Spleen (tissue), 11 donors: ENCODE results near the gene AGFG1. TPM values are rescaled to one million over a fixed set of nuclear protein-coding genes. Genes with fewer than 3 reads are reported as not detected.

Experiments used
- DNase-seq: peaks from one replicate; pipeline ENCODE4 v3.0.0-alpha.2; 2020
- H3K27ac ChIP-seq, 8 donors: fragments of 200-600 bp; sonication (generic) in 7 of 8; 1 replicate in 4 of 8; 2 replicates in 4 of 8; pipeline versions ENCODE4 v1.5.0 to v1.8.0; 2016 to 2021; ENCODE audit warnings: inconsistent platforms in 4 of 8, mild to moderate bottlenecking in 4 of 8, moderate library complexity in 1 of 8
- H3K27me3 ChIP-seq, 7 donors: fragments of 200-600 bp; sonication (generic) in 6 of 7; replicated peaks in 1 of 7; 1 replicate in 4 of 7; 2 replicates in 3 of 7; pipeline versions ENCODE4 v1.5.0 to v1.8.0; 2016 to 2021; ENCODE audit warnings: inconsistent platforms in 3 of 7, mild to moderate bottlenecking in 1 of 7
- H3K36me3 ChIP-seq, 6 donors: fragments of 200-600 bp; sonication (generic) in 5 of 6; 1 replicate in 4 of 6; 2 replicates in 2 of 6; pipeline versions ENCODE4 v1.5.0 to v1.8.0; 2016 to 2021; ENCODE audit warnings: inconsistent platforms in 2 of 6
- H3K4me1 ChIP-seq, 6 donors: fragments of 200-600 bp; sonication (generic) in 5 of 6; 1 replicate in 3 of 6; 2 replicates in 3 of 6; pipeline versions ENCODE4 v1.5.0 to v1.8.0; 2016 to 2021; ENCODE audit warnings: inconsistent platforms in 3 of 6
- H3K4me3 ChIP-seq, 8 donors: fragments of 200-600 bp; sonication (generic) in 7 of 8; 1 replicate in 4 of 8; 2 replicates in 4 of 8; pipeline versions ENCODE4 v1.5.0 to v1.8.0; 2016 to 2021; ENCODE audit warnings: inconsistent platforms in 4 of 8, mild to moderate bottlenecking in 4 of 8, moderate library complexity in 2 of 8
- H3K9me3 ChIP-seq, 8 donors: fragments of 200-600 bp; sonication (generic) in 7 of 8; 1 replicate in 4 of 8; 2 replicates in 4 of 8; pipeline versions ENCODE4 v1.5.0 to v1.8.0; 2016 to 2021; ENCODE audit warnings: inconsistent platforms in 4 of 8
- CTCF ChIP-seq, 11 experiments: fragments of 200-600 bp in 7 of 11; fragments of 450-650 bp in 4 of 11; sonication (generic) in 4 of 11; IDR thresholded peaks in 8 of 11; conservative IDR thresholded peaks in 3 of 11; 1 replicate in 7 of 11; 2 replicates in 4 of 11; pipeline versions ENCODE4 v1.4.0 to v1.8.0; 2016 to 2021; ENCODE audit warnings: antibody characterized with exemption in 11 of 11, inconsistent platforms in 4 of 11, mild to moderate bottlenecking in 1 of 11
- POLR2A ChIP-seq, 3 donors: fragments of 450-650 bp; IDR thresholded peaks; one replicate each; pipeline ENCODE4 v1.5.1; 2017; ENCODE audit warnings: antibody characterized with exemption in 3 of 3, mild to moderate bottlenecking in 1 of 3
- POLR2AphosphoS5 ChIP-seq, 3 donors: sonication (generic); formaldehyde crosslinking; IDR thresholded peaks; one replicate each; pipeline ENCODE4 v1.5.1; 2017; ENCODE audit warnings: antibody characterized with exemption in 3 of 3
- WGBS, 5 donors: extraction: QIAGEN DNeasy Blood & Tissue Kit in 3 of 5; methylation state at CpG; one replicate each; pipeline versions ENCODE4 v1.1.5 to v1.1.7; 2013 to 2018; 5-methylcytosine and 5-hydroxymethylcytosine counted together
- intact Hi-C: fragments of 100-400 bp; cut with DNase I; formaldehyde crosslinking; loops from one replicate; pipeline ENCODE4 v1.15.0; 2023; ENCODE audit warnings: low total_unique reads
- polyA plus RNA-seq, 3 donors: library from polyadenylated mRNA; stranded (reverse); fragments of 200-250 nt; gene quantifications; one replicate each; pipeline ENCODE4 v1.2.1, GENCODE V29; 2013
- total RNA-seq, 7 donors: library from RNA; depleted of rRNA in 3 of 7; stranded (reverse); fragments of >200 nt in 3 of 7; fragmentation: NEBNext Ultra II Directional in 4 of 7; extraction: Animal tissue kit (Norgen Biotek cat#: 25700) in 4 of 7; gene quantifications; one replicate each; pipeline versions ENCODE4 v1.1.0 to v1.2.1, GENCODE V29; 2016 to 2021
- donor health status: healthy with polysubstance abuse.
- donor health status: DM: no; HTN: no; CAD: no; lungs with moderate emphysema.
- donor health status: DM: no; HTN: no; CAD: no.
- donor health status: Bipolar disorder and iron deficiency.
- donor health status: healthy.
- donor health status: DM: no; HTN: no; CAD: no.
- donor health status: DM: yes; HTN: yes; CAD: no.

Gene AGFG1
- total and polyA plus RNA-seq, 10 donors, result 23.6 to 111 (median 79.1) TPM

GRCh38 chr2:227462972-227463931, 8.7 kb upstream of the AGFG1 start:
- peaks cover 0 to 4% (median 0%) of the 10 kb centered on the region in 6 donors for H3K36me3 ChIP-seq
- 74 to 84% (median 78%) methylated on average over 13 of the region's 13 CpGs for WGBS, 5 donors
- H3K4me1 ChIP-seq, result peaks cover 17 to 64% (median 40%) of the 10 kb centered on the region in 6 donors
- no peak for DNase-seq
- no peak overlapping the region for H3K4me3 ChIP-seq
- intact Hi-C loops, result no loop called here
- peak overlapping the region in 3 of 8 donors; percentile 19 to 36 (median 32) for H3K27ac ChIP-seq
- TF ChIP-seq CTCF (IDR thresholded peaks at IDR 0.05 in 8 of 11, conservative IDR thresholded peaks at IDR 0.05 in 3 of 11) (no peak), POLR2A (IDR thresholded peaks at IDR 0.05) (no peak), POLR2AphosphoS5 (IDR thresholded peaks at IDR 0.05) (no peak)
- no peaks in the 10 kb centered on the region for H3K9me3 ChIP-seq
- no peaks in the 10 kb centered on the region for H3K27me3 ChIP-seq

- WGBS, 5 donors, result 25 to 68% (median 57%) methylated on average over 3 of the region's 3 CpGs
- TF ChIP-seq CTCF (IDR thresholded peaks at IDR 0.05 in 8 of 11, conservative IDR thresholded peaks at IDR 0.05 in 3 of 11) (no peak), POLR2AphosphoS5 (IDR thresholded peaks at IDR 0.05) (no peak)
- DNase-seq, result no peak
- Histone ChIP-seq H3K4me1 (peaks cover 17 to 59% (median 37%) of the 10 kb centered on the region in 6 donors), H3K4me3 (no peak overlapping the region), H3K27ac (peak overlapping the region in 1 of 8 donors; percentile 19), H3K36me3 (peaks cover 0 to 4% (median 0%) of the 10 kb centered on the region in 6 donors), H3K27me3 (no peaks in the 10 kb centered on the region), H3K9me3 (no peaks in the 10 kb centered on the region)
- intact Hi-C loops, result no loop called here
Observed at GRCh38 chr2:227464361-227464760, 7.6 kb upstream of the AGFG1 start.

GRCh38 chr2:227464851-227465250, 7.1 kb upstream of the AGFG1 start:
- WGBS, 5 donors, result 81 to 93% (median 89%) methylated on average over 7 of the region's 7 CpGs
- no peaks in the 10 kb centered on the region for H3K9me3 ChIP-seq
- DNase-seq, result no peak
- H3K4me3 ChIP-seq, result no peak overlapping the region
- H3K36me3 ChIP-seq, result peaks cover 0 to 4% (median 0%) of the 10 kb centered on the region in 6 donors
- peaks cover 16 to 54% (median 34%) of the 10 kb centered on the region in 6 donors for H3K4me1 ChIP-seq
- H3K27ac ChIP-seq, result peak overlapping the region in 1 of 8 donors; percentile 19
- no peaks in the 10 kb centered on the region for H3K27me3 ChIP-seq
- intact Hi-C loops, result no loop called here
- no peak for TF ChIP-seq POLR2A (IDR thresholded peaks at IDR 0.05)
- TF ChIP-seq CTCF (IDR thresholded peaks at IDR 0.05 in 8 of 11, conservative IDR thresholded peaks at IDR 0.05 in 3 of 11), result no peak
- TF ChIP-seq POLR2AphosphoS5 (IDR thresholded peaks at IDR 0.05), result no peak
